Keratinocyte (primary cell): ENCODE measurements around the gene KCNQ4. TPM values are rescaled to one million over a fixed set of nuclear protein-coding genes. Genes with fewer than 3 reads are reported as not detected.

Experiments
- DNase-seq: peaks from one replicate; pipeline ENCODE4 v3.0.0-alpha.2; 2011; ENCODE audit warnings: low read depth, missing footprints, low spot score
- FAIRE-seq: peaks from 2 replicates; lab custom pipeline; 2011; peaks lifted over from hg19 to GRCh38; lab: Jason Lieb, UNC
- H2AFZ ChIP-seq: 2 replicates; pipeline ENCODE4 v1.6.0; 2012; ENCODE audit warnings: low read length, control low read depth, inconsistent platforms; ENCODE audit not compliant: control insufficient read depth
- H3K27ac ChIP-seq: 2 replicates; pipeline ENCODE4 v1.5.1; 2011; ENCODE audit warnings: low read length; ENCODE audit not compliant: control insufficient read depth, insufficient read depth
- H3K27me3 ChIP-seq: 3 replicates; pipeline ENCODE4 v1.6.0; 2011; ENCODE audit warnings: low read length; ENCODE audit not compliant: control insufficient read depth, insufficient read depth; ENCODE audit errors: extremely low read depth
- H3K36me3 ChIP-seq, 2 experiments: 2 replicates in 1 of 2; 3 replicates in 1 of 2; pipeline ENCODE4 v1.5.1; 2011; ENCODE audit warnings: low read length in 2 of 2, mild to moderate bottlenecking in 1 of 2; ENCODE audit not compliant: control insufficient read depth in 2 of 2, insufficient read depth in 2 of 2; ENCODE audit errors: extremely low read depth in 1 of 2
- H3K4me1 ChIP-seq: 3 replicates; pipeline ENCODE4 v1.5.1; 2011; ENCODE audit warnings: low read length; ENCODE audit not compliant: control insufficient read depth, insufficient read depth; ENCODE audit errors: extremely low read depth
- H3K4me2 ChIP-seq: 3 replicates; pipeline ENCODE4 v1.6.0; 2011; ENCODE audit warnings: low read depth, low read length; ENCODE audit not compliant: control insufficient read depth, insufficient read depth; ENCODE audit errors: extremely low read depth
- H3K4me3 ChIP-seq, 3 experiments: fragments of 200-600 bp in 1 of 3; sonication (generic) in 1 of 3; 2 replicates in 2 of 3; 3 replicates in 1 of 3; pipeline ENCODE4 v1.5.1; 2011 to 2016; ENCODE audit warnings: low read length in 3 of 3, mild to moderate bottlenecking in 3 of 3, control low read depth in 2 of 3, inconsistent platforms in 1 of 3, low read depth in 1 of 3, mixed read lengths in 1 of 3, mixed run types in 1 of 3, moderate library complexity in 1 of 3; ENCODE audit not compliant: control insufficient read depth in 2 of 3, insufficient read depth in 2 of 3; ENCODE audit errors: extremely low read depth in 1 of 3
- H3K79me2 ChIP-seq: 2 replicates; pipeline ENCODE4 v1.6.0; 2012; ENCODE audit warnings: low read length; ENCODE audit not compliant: control insufficient read depth, insufficient read depth
- H3K9ac ChIP-seq: 3 replicates; pipeline ENCODE4 v1.6.0; 2011; ENCODE audit warnings: low read length; ENCODE audit not compliant: control insufficient read depth, insufficient read depth; ENCODE audit errors: extremely low read depth
- H3K9me1 ChIP-seq: 3 replicates; pipeline ENCODE4 v1.6.0; 2011; ENCODE audit warnings: low read length; ENCODE audit not compliant: control insufficient read depth, insufficient read depth; ENCODE audit errors: extremely low read depth
- H3K9me3 ChIP-seq: 2 replicates; pipeline ENCODE4 v1.5.1; 2012; ENCODE audit warnings: low read depth, low read length; ENCODE audit not compliant: control insufficient read depth
- H4K20me1 ChIP-seq: 3 replicates; pipeline ENCODE4 v1.6.0; 2011; ENCODE audit warnings: low read length; ENCODE audit not compliant: control insufficient read depth, insufficient read depth; ENCODE audit errors: extremely low read depth
- CTCF ChIP-seq, 3 experiments: IDR thresholded peaks in 1 of 3; conservative IDR thresholded peaks in 1 of 3; optimal IDR thresholded peaks in 1 of 3; 2 replicates in 2 of 3; 3 replicates in 1 of 3; pipeline versions ENCODE3 to v1.5.1; 2011; ENCODE audit warnings: low read length in 3 of 3, mild to moderate bottlenecking in 3 of 3, moderate library complexity in 2 of 3, control low read depth in 1 of 3, inconsistent platforms in 1 of 3; ENCODE audit not compliant: insufficient read depth in 2 of 3; ENCODE audit errors: extremely low read depth in 1 of 3
- EZH2 ChIP-seq: IDR thresholded peaks from one replicate; pipeline ENCODE4 v1.6.1; 2012; ENCODE audit warnings: inconsistent platforms, mild to moderate bottlenecking, low read length, moderate library complexity
- dilution Hi-C: fragments of 300-500 bp; cut with MboI; formaldehyde crosslinking; loops from one replicate; pipeline ENCODE4 v1.7.0; 2020; ENCODE audit warnings: low sequenced_read_pairs; ENCODE audit not compliant: extremely low pct_ligation_motif_present
- polyA plus RNA-seq, 5 experiments: library from polyadenylated mRNA; depleted of rRNA in 3 of 5; stranded (reverse) in 3 of 5; stranded (forward) in 1 of 5; unstranded in 1 of 5; fragments of >200 nt; gene quantifications; 1 replicate in 1 of 5; 2 replicates in 3 of 5; 3 replicates in 1 of 5; pipeline versions ENCODE4 v1.2.1 to v1.2.3, GENCODE V29; 2011 to 2012; ENCODE audit warnings: missing spikeins in 2 of 5, low read depth in 1 of 5, low replicate concordance in 1 of 5

KCNQ4 gene
- polyA plus RNA-seq, 1 donor (not counting 4 experiments of a cell fraction or from before 2014, with no cell fraction given) = not detected

GRCh38 chr1:40817791-40818263 is 34.2 kb downstream of the KCNQ4 start:
- no peaks in the 10 kb centered on the region for H3K4me1 ChIP-seq
- H3K79me2 ChIP-seq = no peaks in the 10 kb centered on the region
- H3K4me3 ChIP-seq = no peak overlapping the region
- no peak for FAIRE-seq
- no peak for DNase-seq
- H3K9me3 ChIP-seq = no peaks in the 10 kb centered on the region
- no peak overlapping the region for H3K27ac ChIP-seq
- no peaks in the 10 kb centered on the region for H3K36me3 ChIP-seq
- dilution Hi-C loops = no loop called here
- H3K4me2 ChIP-seq = no peak overlapping the region
- TF ChIP-seq EZH2 = no peak
- no peak for TF ChIP-seq CTCF (optimal IDR thresholded peaks at IDR 0.05 in 1 of 3, IDR thresholded peaks at IDR 0.05 in 1 of 3, conservative IDR thresholded peaks at IDR 0.05 in 1 of 3; ENCODE audit: extremely low read depth in 1 of 3, insufficient read depth in 2 of 3, low read length in 3 of 3)
- no peaks in the 10 kb centered on the region for H4K20me1 ChIP-seq
- H2AFZ ChIP-seq = no peak overlapping the region
- H3K27me3 ChIP-seq = peaks cover 30% of the 10 kb centered on the region
- no peaks in the 10 kb centered on the region for H3K9me1 ChIP-seq
- H3K9ac ChIP-seq = no peak overlapping the region

GRCh38 chr1:40818264-40818961 is 34.8 kb downstream of the KCNQ4 start:
- FAIRE-seq (no peak), DNase-seq (peak; percentile 66)
- Histone ChIP-seq H3K9me1 (no peaks in the 10 kb centered on the region), H3K36me3 (no peaks in the 10 kb centered on the region), H3K4me3 (peak overlapping the region in 2 of 3 experiments; percentile 18 to 22), H3K4me2 (peak overlapping the region; percentile 64), H3K9me3 (no peaks in the 10 kb centered on the region), H3K27ac (no peak overlapping the region), H3K9ac (no peak overlapping the region), H3K27me3 (peaks cover 25% of the 10 kb centered on the region), H4K20me1 (no peaks in the 10 kb centered on the region), H3K4me1 (no peaks in the 10 kb centered on the region), H3K79me2 (no peaks in the 10 kb centered on the region), H2AFZ (peak overlapping the region; percentile 56)
- dilution Hi-C loops = no loop called here
- TF ChIP-seq EZH2 (no peak), CTCF (optimal IDR thresholded peaks at IDR 0.05 in 1 of 3, IDR thresholded peaks at IDR 0.05 in 1 of 3, conservative IDR thresholded peaks at IDR 0.05 in 1 of 3; ENCODE audit: extremely low read depth in 1 of 3, insufficient read depth in 2 of 3, low read length in 3 of 3) (no peak)
